Mucosa of rectum (tissue), 2 donors: ENCODE data around the gene CYTH1.

Experiments
- H3K27ac ChIP-seq, 2 donors: one replicate each; pipeline ENCODE4 v1.7.0; 2013; ENCODE audit warnings: inconsistent platforms in 2 of 2, low read depth in 2 of 2, low read length in 2 of 2
- H3K27me3 ChIP-seq, 2 donors: one replicate each; pipeline ENCODE4 v1.7.0; 2013; ENCODE audit warnings: low read length in 2 of 2; ENCODE audit not compliant: control insufficient read depth in 2 of 2, insufficient read depth in 2 of 2
- H3K36me3 ChIP-seq, 2 donors: one replicate each; pipeline ENCODE4 v1.7.0; 2013; ENCODE audit warnings: low read length in 2 of 2; ENCODE audit not compliant: control insufficient read depth in 2 of 2, insufficient read depth in 2 of 2
- H3K4me1 ChIP-seq, 2 donors: one replicate each; pipeline ENCODE4 v1.7.0; 2013; ENCODE audit warnings: low read length in 2 of 2, mild to moderate bottlenecking in 1 of 2; ENCODE audit not compliant: control insufficient read depth in 2 of 2, insufficient read depth in 2 of 2
- H3K4me3 ChIP-seq, 2 donors: one replicate each; pipeline ENCODE4 v1.7.0; 2013; ENCODE audit warnings: low read length in 2 of 2
- H3K9ac ChIP-seq, 2 donors: one replicate each; pipeline ENCODE4 v1.7.0; 2013; ENCODE audit warnings: low read length in 2 of 2, low read depth in 1 of 2, mild to moderate bottlenecking in 1 of 2
- H3K9me3 ChIP-seq, 2 donors: one replicate each; pipeline ENCODE4 v1.7.0; 2013; ENCODE audit warnings: low read length in 2 of 2; ENCODE audit not compliant: control insufficient read depth in 2 of 2
- donor health status: healthy.
- donor health status: Normal muscosa, but diverticular disease.

CYTH1 gene

DNA sequence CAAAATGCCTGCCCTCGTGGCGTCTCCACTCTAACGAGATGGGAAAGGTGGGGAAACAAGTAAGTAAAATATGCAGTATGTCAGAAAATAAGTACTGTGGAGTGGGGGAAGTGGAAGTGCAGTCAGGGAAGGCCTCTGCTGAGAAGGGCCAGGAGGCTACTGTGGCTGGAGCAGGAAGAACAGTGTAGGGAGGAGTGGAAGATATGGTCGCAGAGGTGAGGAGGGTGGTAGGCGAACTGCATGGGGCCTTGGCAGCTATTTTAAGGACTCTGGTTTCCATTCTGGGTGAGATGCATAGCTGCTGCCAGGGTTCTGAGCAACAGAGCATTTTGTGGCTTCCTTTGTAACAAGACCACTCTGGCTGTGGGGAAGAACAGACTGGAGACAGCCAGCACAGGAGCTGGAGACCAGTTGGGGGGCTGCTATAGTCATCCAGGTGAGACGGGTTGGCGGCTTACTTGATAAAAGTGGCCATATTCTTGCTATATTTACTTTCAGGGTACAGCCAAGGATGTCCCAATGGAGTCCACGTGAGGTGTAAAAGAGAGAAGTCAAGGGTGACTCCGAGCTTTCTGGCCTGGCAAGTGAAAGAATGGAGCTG lies 42.6 kb downstream of the CYTH1 start:
- Histone ChIP-seq H3K27ac (peak overlapping the region in 1 of 2 donors; percentile 45), H3K27me3 (no peaks in the 10 kb centered on the region), H3K4me1 (peaks cover 27 to 36% of the 10 kb centered on the region in 2 donors), H3K9ac (no peak overlapping the region), H3K4me3 (no peak overlapping the region), H3K36me3 (no peaks in the 10 kb centered on the region), H3K9me3 (no peaks in the 10 kb centered on the region)

DNA sequence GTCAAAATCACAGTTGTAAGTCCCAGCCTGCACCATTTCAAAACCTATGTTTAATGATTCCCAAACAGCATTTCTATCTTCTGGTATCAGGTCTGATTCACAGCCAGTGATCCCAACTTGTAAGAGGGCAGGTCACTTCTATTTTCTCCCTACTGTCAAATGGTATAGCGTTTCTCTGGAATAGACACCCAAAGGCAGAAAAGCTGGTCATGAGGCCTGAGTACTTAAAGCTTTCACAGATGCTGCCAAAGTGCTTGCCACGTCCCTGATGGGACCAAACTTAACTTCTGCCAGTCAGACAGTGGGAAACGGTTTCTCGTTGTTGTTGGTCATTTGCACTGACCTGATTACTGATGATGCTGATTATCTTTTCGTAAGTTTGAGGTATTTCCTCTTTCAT lies 43.4 kb downstream of the CYTH1 start:
- no peak overlapping the region for H3K27ac ChIP-seq
- H3K4me3 ChIP-seq = no peak overlapping the region
- H3K4me1 ChIP-seq = peaks cover 29 to 37% of the 10 kb centered on the region in 2 donors
- no peak overlapping the region for H3K9ac ChIP-seq
- H3K27me3 ChIP-seq = no peaks in the 10 kb centered on the region
- peaks cover 0 to under 1% of the 10 kb centered on the region in 2 donors for H3K36me3 ChIP-seq
- no peaks in the 10 kb centered on the region for H3K9me3 ChIP-seq

DNA sequence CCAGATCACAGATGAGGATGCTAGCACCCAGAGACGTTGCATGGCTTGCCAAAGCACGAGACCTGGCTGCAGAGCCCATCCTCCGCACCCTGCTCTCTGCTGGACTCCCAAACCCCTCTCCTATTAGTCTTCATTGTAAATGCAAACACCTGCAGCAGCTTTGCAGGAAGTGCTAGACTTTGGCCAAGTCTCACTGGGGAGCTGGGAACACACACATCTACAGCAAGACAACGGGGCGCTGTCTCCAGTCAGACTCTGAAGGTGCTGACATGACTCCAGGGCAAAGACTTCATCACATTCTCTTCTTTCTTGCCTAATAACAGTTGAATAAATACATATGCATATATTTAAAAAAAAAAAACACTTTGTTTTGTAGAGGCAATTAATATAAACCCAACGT lies 43.8 kb downstream of the CYTH1 start:
- Histone ChIP-seq H3K9ac (no peak overlapping the region), H3K27ac (no peak overlapping the region), H3K9me3 (no peaks in the 10 kb centered on the region), H3K27me3 (no peaks in the 10 kb centered on the region), H3K36me3 (peaks cover 0 to 3% of the 10 kb centered on the region in 2 donors), H3K4me1 (peaks cover 33 to 41% of the 10 kb centered on the region in 2 donors), H3K4me3 (no peak overlapping the region)

DNA sequence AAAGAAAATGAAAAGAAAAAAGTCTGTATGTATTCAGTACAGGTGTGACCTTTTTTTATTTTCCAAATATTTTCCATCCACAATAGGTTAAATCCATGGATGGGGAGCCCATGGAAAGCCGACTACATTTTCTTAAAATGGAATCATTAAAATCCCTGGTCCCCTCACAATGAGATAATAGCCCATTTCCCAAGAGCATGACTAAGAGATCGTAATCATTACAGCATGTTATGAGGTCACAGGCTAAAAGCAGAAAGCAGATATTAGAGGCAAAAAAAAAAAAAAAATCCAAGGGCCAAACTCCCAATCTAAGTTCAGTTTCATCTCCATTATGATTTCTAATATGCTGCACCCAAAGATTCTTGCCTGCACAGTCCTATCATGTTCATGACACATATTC lies 44.7 kb downstream of the CYTH1 start:
- H3K4me1 ChIP-seq = peaks cover 33 to 42% of the 10 kb centered on the region in 2 donors
- H3K36me3 ChIP-seq = peaks cover 0 to 3% of the 10 kb centered on the region in 2 donors
- peak overlapping the region; percentile 81 to 95 for H3K4me3 ChIP-seq
- H3K27me3 ChIP-seq = no peaks in the 10 kb centered on the region
- H3K9me3 ChIP-seq = no peaks in the 10 kb centered on the region
- H3K27ac ChIP-seq = peak overlapping the region; percentile 98
- H3K9ac ChIP-seq = peak overlapping the region; percentile 69 to 85

DNA sequence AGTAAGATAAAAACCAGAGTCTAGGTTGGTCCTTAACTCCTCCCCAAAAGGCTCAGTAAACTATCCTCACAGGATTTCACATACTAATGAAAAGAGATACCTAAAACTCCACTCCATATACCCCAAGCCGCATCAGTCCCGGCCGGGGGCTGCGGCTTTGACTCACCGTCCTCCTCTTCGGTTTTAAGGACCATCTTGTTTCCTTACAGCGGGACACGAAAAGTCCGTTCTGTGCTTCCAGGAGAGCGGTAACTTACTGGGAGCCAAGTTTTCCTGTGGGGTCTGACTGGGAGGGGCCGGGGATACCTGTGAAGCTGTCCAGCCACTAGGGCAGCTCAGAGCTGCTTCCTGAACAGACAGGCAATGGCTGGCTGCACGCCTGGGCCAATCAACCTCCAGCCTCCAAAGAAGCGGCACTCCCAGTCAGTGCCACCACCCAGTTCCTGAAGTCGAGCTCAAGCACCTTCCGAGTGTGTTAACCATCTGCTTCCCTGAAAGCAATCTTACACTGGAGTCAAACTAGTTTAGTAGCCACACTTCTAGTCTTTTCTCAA lies 45.5 kb downstream of the CYTH1 start:
- H3K36me3 ChIP-seq = peaks cover 0 to 3% of the 10 kb centered on the region in 2 donors
- H3K4me1 ChIP-seq = peaks cover 33 to 35% of the 10 kb centered on the region in 2 donors
- H3K27ac ChIP-seq = peak overlapping the region; percentile 98
- H3K9me3 ChIP-seq = no peaks in the 10 kb centered on the region
- H3K27me3 ChIP-seq = no peaks in the 10 kb centered on the region
- H3K9ac ChIP-seq = peak overlapping the region; percentile 85 to 99
- H3K4me3 ChIP-seq = peak overlapping the region; percentile 81 to 95

DNA sequence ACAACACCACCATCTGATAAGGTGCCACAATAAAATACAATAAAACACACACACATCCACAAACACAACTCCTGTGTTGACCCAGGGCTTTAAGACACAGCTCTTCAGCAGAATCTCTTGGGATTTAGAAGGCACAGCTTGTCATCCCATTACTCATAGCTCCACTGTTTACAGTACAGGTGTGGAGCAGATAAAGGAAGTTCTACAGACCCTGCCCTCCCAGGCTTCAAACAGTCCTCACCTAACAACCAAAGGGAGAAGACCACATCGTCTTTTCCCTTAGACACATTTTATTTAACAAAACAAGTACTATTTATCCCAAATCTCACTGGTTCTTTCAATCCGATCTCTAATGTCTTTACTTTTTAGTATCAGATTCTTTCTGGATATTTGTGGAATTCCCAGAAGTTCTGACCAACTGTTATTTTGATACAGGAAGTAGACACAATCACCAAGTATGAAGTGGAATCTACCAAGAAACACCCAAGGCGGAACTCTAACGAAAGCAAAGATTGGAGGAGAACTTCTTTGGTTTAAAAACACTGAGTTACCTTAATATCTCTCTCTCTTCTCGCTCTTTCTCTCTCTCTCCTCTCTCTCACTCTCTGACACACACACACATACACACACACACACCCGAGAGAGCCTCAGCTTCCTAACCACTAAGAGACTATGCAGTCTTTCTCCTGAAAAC lies 46.1 kb downstream of the CYTH1 start:
- peak overlapping the region; percentile 85 to 99 for H3K9ac ChIP-seq
- peak overlapping the region; percentile 81 to 95 for H3K4me3 ChIP-seq
- no peaks in the 10 kb centered on the region for H3K9me3 ChIP-seq
- peaks cover 0 to 3% of the 10 kb centered on the region in 2 donors for H3K36me3 ChIP-seq
- H3K27me3 ChIP-seq = no peaks in the 10 kb centered on the region
- peaks cover 32 to 33% of the 10 kb centered on the region in 2 donors for H3K4me1 ChIP-seq
- H3K27ac ChIP-seq = peak overlapping the region; percentile 98

DNA sequence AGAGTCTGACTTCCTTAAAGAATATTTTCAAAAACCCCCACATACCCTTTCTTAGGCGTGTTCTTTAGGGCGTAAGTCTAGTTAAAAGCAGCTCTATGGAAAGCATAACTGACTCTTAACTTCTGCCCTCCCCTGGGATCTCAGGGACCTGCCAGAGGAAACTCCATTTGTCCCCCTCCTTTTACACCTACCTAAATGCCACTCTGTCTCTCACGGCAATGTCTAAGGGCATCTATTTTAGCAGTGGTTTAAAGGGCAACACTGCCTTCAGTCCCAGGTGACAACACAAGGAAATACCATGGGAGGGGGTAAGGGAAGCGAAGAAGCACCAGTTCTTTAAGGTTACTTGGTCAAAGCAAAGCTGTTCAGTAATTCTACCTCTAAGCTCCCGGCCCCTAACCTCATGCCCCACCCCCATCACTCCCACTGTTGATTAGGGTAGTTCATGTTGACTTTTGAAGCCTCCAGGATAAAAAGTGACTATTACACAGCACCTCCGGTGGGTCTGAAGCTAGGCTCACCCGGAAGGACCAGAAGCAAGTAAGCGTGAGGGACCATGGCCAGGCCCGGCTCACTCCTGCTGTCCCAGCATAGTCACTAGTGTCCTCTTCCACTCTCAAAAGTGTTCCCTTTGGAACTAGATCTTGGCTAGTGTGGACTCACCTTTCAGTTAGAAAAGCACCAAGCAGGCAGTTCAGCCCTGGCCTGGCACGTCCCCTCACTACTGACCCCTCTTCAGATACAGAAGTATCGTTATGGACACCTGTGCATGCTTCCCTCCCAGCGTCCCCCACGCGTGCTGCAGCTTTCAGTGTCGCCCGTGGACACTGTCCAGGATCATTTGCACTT lies 47.1 kb downstream of the CYTH1 start:
- H3K4me3 ChIP-seq = peak overlapping the region; percentile 81 to 95
- no peaks in the 10 kb centered on the region for H3K9me3 ChIP-seq
- H3K36me3 ChIP-seq = peaks cover 0 to 3% of the 10 kb centered on the region in 2 donors
- H3K27ac ChIP-seq = peak overlapping the region; percentile 98
- H3K27me3 ChIP-seq = no peaks in the 10 kb centered on the region
- H3K9ac ChIP-seq = peak overlapping the region; percentile 85 to 99
- H3K4me1 ChIP-seq = peaks cover 29% of the 10 kb centered on the region in 2 donors

DNA sequence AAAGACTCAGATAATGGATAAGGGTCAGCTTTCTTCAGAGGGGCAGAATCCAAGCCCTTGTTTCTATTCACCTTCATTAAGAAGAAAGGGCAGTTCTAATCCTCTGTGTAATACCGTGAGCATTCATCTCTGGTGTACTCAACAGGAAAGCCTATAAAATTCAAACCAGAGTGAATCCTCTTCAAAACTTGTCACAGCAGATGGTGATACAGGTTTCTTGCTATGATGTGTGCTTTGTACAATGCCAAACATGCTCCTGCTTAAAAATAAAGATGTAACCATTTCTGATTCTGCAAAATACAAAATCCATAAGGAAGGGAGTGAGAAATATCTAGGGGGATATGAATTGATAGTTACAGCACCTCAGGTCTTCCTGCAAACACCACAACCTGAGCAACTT lies 49.7 kb downstream of the CYTH1 start:
- H3K9me3 ChIP-seq = no peaks in the 10 kb centered on the region
- peaks cover 4 to 5% of the 10 kb centered on the region in 2 donors for H3K36me3 ChIP-seq
- no peak overlapping the region for H3K4me3 ChIP-seq
- H3K9ac ChIP-seq = no peak overlapping the region
- no peaks in the 10 kb centered on the region for H3K27me3 ChIP-seq
- peaks cover 23% of the 10 kb centered on the region in 2 donors for H3K4me1 ChIP-seq
- H3K27ac ChIP-seq = no peak overlapping the region

DNA sequence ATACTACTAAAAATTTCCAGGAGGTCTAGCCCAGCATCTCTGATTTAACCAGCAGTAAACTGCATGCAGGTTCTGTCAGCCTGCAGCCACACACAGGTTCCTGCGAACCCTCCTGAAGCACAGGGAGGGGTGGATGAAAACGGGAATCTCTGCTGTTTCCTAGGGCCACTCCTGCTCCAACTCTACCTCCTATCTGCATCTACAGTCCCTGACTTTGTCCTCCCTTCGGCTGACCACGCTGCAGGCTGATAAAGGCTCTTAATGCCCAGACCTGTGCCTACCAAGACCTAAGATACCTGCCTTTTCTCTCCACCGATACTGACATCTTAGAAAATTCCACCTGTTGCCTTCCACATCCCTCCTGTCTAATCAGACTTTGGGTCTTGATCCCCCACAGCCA lies 50.2 kb downstream of the CYTH1 start:
- Histone ChIP-seq H3K36me3 (peaks cover 4 to 5% of the 10 kb centered on the region in 2 donors), H3K4me1 (peaks cover 18% of the 10 kb centered on the region in 2 donors), H3K27ac (no peak overlapping the region), H3K9me3 (no peaks in the 10 kb centered on the region), H3K27me3 (no peaks in the 10 kb centered on the region), H3K4me3 (no peak overlapping the region), H3K9ac (no peak overlapping the region)
